Endothelial cell of umbilical vein (primary cell): Measurements from ENCODE around the gene MEI1. TPM values are rescaled to one million over a fixed set of nuclear protein-coding genes. Genes with fewer than 3 reads are reported as not detected.

Experiments
- BruUV-seq: library from RNA; stranded (reverse); fragments of 400-500 nt; replicated peaks from 2 replicates; lab custom pipeline; 2021; lab: Mats Ljungman, UMichigan
- CTCF ChIA-PET: fragments of 300-600, 350-600 bp; sonication (Branson Sonifier 250); formaldehyde crosslinking; loops from one replicate; lab custom pipeline; 2021; ENCODE audit warnings: antibody characterized with exemption, inconsistent platforms; lab: Charles Lee
- POLR2A ChIA-PET: fragments of 300-600, 350-600 bp; sonication (Branson Sonifier 250); formaldehyde crosslinking; loops from one replicate; lab custom pipeline; 2021; ENCODE audit warnings: antibody characterized with exemption, inconsistent platforms; lab: Charles Lee
- DNase-seq: peaks from one replicate; pipeline ENCODE4 v3.0.0-alpha.2; 2011; ENCODE audit warnings: low read depth, low spot score
- FAIRE-seq: peaks from 2 replicates; lab custom pipeline; 2011; peaks lifted over from hg19 to GRCh38; lab: Jason Lieb, UNC
- H2AFZ ChIP-seq: 2 replicates; pipeline ENCODE4 v1.6.0; 2012; ENCODE audit warnings: low read depth, low read length, control low read depth, inconsistent platforms
- H3K27ac ChIP-seq: 2 replicates; pipeline ENCODE4 v1.5.1; 2011; ENCODE audit warnings: low read depth, mild to moderate bottlenecking, control low read depth, low read length, moderate library complexity; ENCODE audit not compliant: insufficient read depth
- H3K27me3 ChIP-seq, 2 experiments: 2 replicates each; pipeline versions ENCODE4 v1.6.0 to v1.6.1; 2011; ENCODE audit warnings: low read length in 2 of 2, mixed read lengths in 1 of 2; ENCODE audit not compliant: control insufficient read depth in 2 of 2, insufficient read depth in 2 of 2
- H3K36me3 ChIP-seq, 2 experiments: 2 replicates in 1 of 2; 3 replicates in 1 of 2; pipeline ENCODE4 v1.5.1; 2011; ENCODE audit warnings: low read length in 2 of 2, mild to moderate bottlenecking in 1 of 2, moderate library complexity in 1 of 2; ENCODE audit not compliant: control insufficient read depth in 2 of 2, insufficient read depth in 2 of 2; ENCODE audit errors: extremely low read depth in 1 of 2
- H3K4me1 ChIP-seq: 3 replicates; pipeline ENCODE4 v1.5.1; 2011; ENCODE audit warnings: mild to moderate bottlenecking, low read length; ENCODE audit not compliant: control insufficient read depth, insufficient read depth; ENCODE audit errors: extremely low read depth
- H3K4me2 ChIP-seq: 2 replicates; pipeline ENCODE4 v1.6.1; 2011; ENCODE audit warnings: low read length, control low read depth, mixed read lengths; ENCODE audit not compliant: insufficient read depth
- H3K4me3 ChIP-seq, 3 experiments: fragments of 200-600 bp in 1 of 3; sonication (generic), shearing (Covaris generic) in 1 of 3; replicated peaks in 1 of 3; 2 replicates each; pipeline ENCODE4 v1.5.1; 2011 to 2016; ENCODE audit warnings: control low read depth in 3 of 3, low read length in 3 of 3, mild to moderate bottlenecking in 2 of 3, inconsistent platforms in 1 of 3, low read depth in 1 of 3, moderate library complexity in 1 of 3; ENCODE audit not compliant: insufficient read depth in 1 of 3
- H3K79me2 ChIP-seq: 2 replicates; pipeline ENCODE4 v1.6.0; 2012; ENCODE audit warnings: low read length, inconsistent platforms; ENCODE audit not compliant: control insufficient read depth, insufficient read depth
- H3K9ac ChIP-seq: replicated peaks from 2 replicates; pipeline ENCODE3; 2011; ENCODE audit warnings: low read length, control low read depth; ENCODE audit not compliant: insufficient read depth; ENCODE audit errors: extremely low read depth
- H3K9me1 ChIP-seq: replicated peaks from 3 replicates; pipeline ENCODE4 v1.6.0; 2011; ENCODE audit warnings: mild to moderate bottlenecking, low read length; ENCODE audit not compliant: control insufficient read depth, insufficient read depth; ENCODE audit errors: extremely low read depth
- H3K9me3 ChIP-seq: replicated peaks from 2 replicates; pipeline ENCODE4 v1.5.1; 2012; ENCODE audit warnings: low read length, inconsistent platforms; ENCODE audit not compliant: control insufficient read depth, insufficient read depth
- H4K20me1 ChIP-seq: replicated peaks from 2 replicates; pipeline ENCODE3; 2011; ENCODE audit warnings: mild to moderate bottlenecking, low read length; ENCODE audit not compliant: control insufficient read depth, insufficient read depth; ENCODE audit errors: extremely low read depth
- EZH2 ChIP-seq: IDR thresholded peaks from 2 replicates; pipeline ENCODE4 v1.6.1; 2012; ENCODE audit warnings: borderline replicate concordance, low read depth, mild to moderate bottlenecking, moderate library complexity, low read length, inconsistent platforms; ENCODE audit not compliant: severe bottlenecking
- FOS ChIP-seq: IDR thresholded peaks from 2 replicates; pipeline ENCODE4 v1.6.1; 2011; ENCODE audit warnings: mild to moderate bottlenecking, low read length, moderate library complexity, borderline replicate concordance; ENCODE audit not compliant: insufficient read depth
- GATA2 ChIP-seq: IDR thresholded peaks from 2 replicates; pipeline ENCODE4 v1.7.0; 2011; ENCODE audit warnings: low read depth, mild to moderate bottlenecking, moderate library complexity, mixed read lengths, low read length; ENCODE audit not compliant: insufficient read length, insufficient read depth
- JUN ChIP-seq: IDR thresholded peaks from 2 replicates; pipeline ENCODE4 v1.6.1; 2011; ENCODE audit warnings: borderline replicate concordance, low read depth; ENCODE audit not compliant: insufficient read length, insufficient read depth
- MYC ChIP-seq: IDR thresholded peaks from one replicate; pipeline ENCODE4 v1.6.1; 2011; ENCODE audit warnings: mild to moderate bottlenecking, low read depth, low read length
- POLR2A ChIP-seq: IDR thresholded peaks from 2 replicates; pipeline ENCODE4 v1.6.1; 2012; ENCODE audit warnings: low read depth, mild to moderate bottlenecking, control low read depth, low read length
- POLR2AphosphoS5 ChIP-seq: IDR thresholded peaks from 2 replicates; pipeline ENCODE4 v1.6.1; 2012; ENCODE audit warnings: low read depth, mild to moderate bottlenecking, control low read depth, low read length, moderate library complexity; ENCODE audit not compliant: insufficient read depth
- dilution Hi-C: fragments of 300-500 bp; cut with MboI; formaldehyde crosslinking; loops from one replicate; pipeline ENCODE4 v1.15.0; 2019; ENCODE audit warnings: low sequenced_read_pairs; ENCODE audit not compliant: extremely low pct_ligation_motif_present
- intact Hi-C: fragments of 100-400 bp; cut with micrococcal nuclease; formaldehyde crosslinking; loops from one replicate; pipeline ENCODE4 v1.10.0; 2022
- polyA plus RNA-seq, 4 experiments: library from polyadenylated mRNA; depleted of rRNA in 3 of 4; stranded (reverse) in 3 of 4; unstranded in 1 of 4; fragments of >200 nt; gene quantifications; 2 replicates each; pipeline versions ENCODE4 v1.2.1 to v1.2.3, GENCODE V29; 2011 to 2012; ENCODE audit warnings: missing spikeins in 1 of 4
- total RNA-seq: library from RNA; stranded (reverse); gene quantifications from 2 replicates; pipeline ENCODE4 v1.2.3, GENCODE V29; 2021
- TF ChIP-seq, protein P1 (sequence below): IDR thresholded peaks from 2 replicates; pipeline ENCODE4 v1.6.1; 2011; ENCODE audit not compliant: insufficient read depth, insufficient read length
- TF ChIP-seq, protein P2 (sequence below), 2 donors: IDR thresholded peaks; 1 replicate in 1 of 2; 2 replicates in 1 of 2; pipeline ENCODE4 v1.5.1; 2011; ENCODE audit warnings: low read length in 2 of 2, mild to moderate bottlenecking in 2 of 2, moderate library complexity in 2 of 2, control low read depth in 1 of 2, inconsistent platforms in 1 of 2, low read depth in 1 of 2; ENCODE audit not compliant: insufficient read depth in 1 of 2; ENCODE audit errors: extremely low read depth in 1 of 2

Gene MEI1
- total and polyA plus RNA-seq, 2 donors (not counting 3 experiments of a cell fraction or from before 2014, with no cell fraction given), result 1.5 to 1.9 TPM

DNA sequence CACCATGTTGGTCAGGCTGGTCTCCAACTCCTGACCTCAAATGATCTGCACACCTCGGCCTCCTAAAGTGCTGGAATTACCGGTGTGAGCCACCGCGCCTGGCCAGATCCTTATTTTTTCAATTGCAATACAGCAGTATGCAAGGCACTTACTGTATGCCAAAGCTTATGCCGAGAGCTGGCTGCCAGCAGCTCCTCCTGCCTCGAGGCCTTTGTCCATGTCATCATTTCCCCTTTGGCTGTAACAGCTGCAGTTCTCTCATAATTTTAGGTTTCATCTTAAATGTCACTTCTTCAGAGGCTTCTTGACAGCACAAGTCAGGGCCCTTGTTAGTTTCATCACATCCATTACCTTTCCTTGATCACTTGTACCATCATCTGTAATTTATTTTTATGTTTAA is 132.1 kb downstream of the MEI1 start:
- no TSS peak for BruUV-seq
- DNase-seq, result peak; percentile 18
- H3K4me2 ChIP-seq, result no peak overlapping the region
- no peak overlapping the region for H2AFZ ChIP-seq
- H4K20me1 ChIP-seq, result no peaks in the 10 kb centered on the region
- no peak for TF ChIP-seq POLR2A
- H3K9ac ChIP-seq, result no peak overlapping the region
- POLR2A ChIA-PET, result interaction anchor here (1.3 kb wide), 1 partner anchor 31 kb away, joined by 3 read pairs; the partner anchor contains the start of gene CCDC134
- no peaks in the 10 kb centered on the region for H3K9me3 ChIP-seq
- no peaks in the 10 kb centered on the region for H3K27me3 ChIP-seq
- H3K27ac ChIP-seq, result peak overlapping the region; percentile 73
- H3K4me3 ChIP-seq, result no peak overlapping the region
- CTCF ChIA-PET, result interaction anchor here (1.0 to 2.4 kb wide), 5 partner anchors 9 to 134 kb away, joined by 3 to 16 read pairs (median 6); partner anchors contain the start of gene CENPM
- dilution Hi-C loops (no loop called here), intact Hi-C loops (no loop called here)
- H3K79me2 ChIP-seq, result peaks cover 30% of the 10 kb centered on the region
- no peaks in the 10 kb centered on the region for H3K9me1 ChIP-seq
- peaks cover 0 to 5% of the 10 kb centered on the region in 2 experiments for H3K36me3 ChIP-seq
- peaks cover 16% of the 10 kb centered on the region for H3K4me1 ChIP-seq
- FAIRE-seq, result no peak

DNA sequence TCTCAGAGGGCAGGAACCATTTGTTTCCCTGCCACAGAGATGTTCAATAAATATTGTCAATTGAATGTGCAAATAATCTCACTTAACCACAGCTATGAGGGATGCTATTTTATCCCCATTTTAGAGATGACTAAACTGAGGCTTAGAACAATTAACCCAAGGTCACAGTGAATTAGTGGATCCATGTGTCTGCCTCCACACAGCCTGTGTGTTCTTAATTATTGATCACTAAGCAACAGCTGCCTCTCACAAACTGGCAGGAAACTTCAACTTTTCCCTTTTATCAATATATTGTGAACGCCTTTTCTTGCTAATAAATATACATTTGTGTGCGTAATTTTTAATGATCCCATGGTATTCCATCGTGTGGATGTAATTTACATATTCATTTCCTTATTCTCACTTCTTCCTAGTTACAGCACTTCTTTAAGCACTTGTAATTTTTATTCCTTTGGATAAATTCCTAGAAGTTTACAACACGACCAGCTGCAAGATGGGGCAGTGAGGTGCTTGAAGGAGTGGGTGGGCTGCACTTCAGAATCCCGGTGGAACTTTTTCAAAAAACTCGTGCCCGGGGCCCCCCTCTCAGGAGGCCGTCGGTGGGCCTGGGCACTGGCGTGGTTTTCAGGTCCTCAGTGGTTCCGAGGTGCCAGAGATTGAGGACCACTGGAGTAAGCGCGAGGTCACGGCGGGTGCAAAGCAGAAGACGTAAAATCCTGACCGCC is 132.7 kb downstream of the MEI1 start:
- TF ChIP-seq FOS, result no peak
- no peak for TF ChIP-seq POLR2A
- TF ChIP-seq JUN, result no peak
- no peak for TF ChIP-seq EZH2
- TF ChIP-seq, protein P1, sequence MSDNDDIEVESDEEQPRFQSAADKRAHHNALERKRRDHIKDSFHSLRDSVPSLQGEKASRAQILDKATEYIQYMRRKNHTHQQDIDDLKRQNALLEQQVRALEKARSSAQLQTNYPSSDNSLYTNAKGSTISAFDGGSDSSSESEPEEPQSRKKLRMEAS, result no peak
- TF ChIP-seq POLR2AphosphoS5, result no peak
- TF ChIP-seq GATA2, result no peak
- TF ChIP-seq, protein P2, sequence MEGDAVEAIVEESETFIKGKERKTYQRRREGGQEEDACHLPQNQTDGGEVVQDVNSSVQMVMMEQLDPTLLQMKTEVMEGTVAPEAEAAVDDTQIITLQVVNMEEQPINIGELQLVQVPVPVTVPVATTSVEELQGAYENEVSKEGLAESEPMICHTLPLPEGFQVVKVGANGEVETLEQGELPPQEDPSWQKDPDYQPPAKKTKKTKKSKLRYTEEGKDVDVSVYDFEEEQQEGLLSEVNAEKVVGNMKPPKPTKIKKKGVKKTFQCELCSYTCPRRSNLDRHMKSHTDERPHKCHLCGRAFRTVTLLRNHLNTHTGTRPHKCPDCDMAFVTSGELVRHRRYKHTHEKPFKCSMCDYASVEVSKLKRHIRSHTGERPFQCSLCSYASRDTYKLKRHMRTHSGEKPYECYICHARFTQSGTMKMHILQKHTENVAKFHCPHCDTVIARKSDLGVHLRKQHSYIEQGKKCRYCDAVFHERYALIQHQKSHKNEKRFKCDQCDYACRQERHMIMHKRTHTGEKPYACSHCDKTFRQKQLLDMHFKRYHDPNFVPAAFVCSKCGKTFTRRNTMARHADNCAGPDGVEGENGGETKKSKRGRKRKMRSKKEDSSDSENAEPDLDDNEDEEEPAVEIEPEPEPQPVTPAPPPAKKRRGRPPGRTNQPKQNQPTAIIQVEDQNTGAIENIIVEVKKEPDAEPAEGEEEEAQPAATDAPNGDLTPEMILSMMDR (IDR thresholded peaks at IDR 0.05; ENCODE audit: extremely low read depth in 1 of 2, insufficient read depth in 1 of 2, low read depth in 1 of 2, low read length in 2 of 2), result no peak
- TF ChIP-seq MYC, result no peak
- Histone ChIP-seq H4K20me1 (no peaks in the 10 kb centered on the region), H3K27ac (peak overlapping the region; percentile 73), H3K4me2 (peak overlapping the region; percentile 40), H3K36me3 (peaks cover 2 to 8% of the 10 kb centered on the region in 2 experiments), H3K4me3 (peak overlapping the region in 2 of 3 experiments; percentile 24 to 43), H3K9ac (peak overlapping the region; percentile 60), H3K9me1 (no peaks in the 10 kb centered on the region), H3K79me2 (peaks cover 36% of the 10 kb centered on the region), H2AFZ (peak overlapping the region; percentile 16), H3K9me3 (no peaks in the 10 kb centered on the region), H3K4me1 (peaks cover 16% of the 10 kb centered on the region), H3K27me3 (no peaks in the 10 kb centered on the region)
- dilution Hi-C loops (no loop called here), intact Hi-C loops (loop anchor here (2.0 kb wide), 3 partner anchors 31 to 135 kb away; partner anchors contain the start of genes CCDC134 and CENPM)
- BruUV-seq, result TSS peak; percentile 91
- DNase-seq (no peak), FAIRE-seq (peak; percentile 79)
- POLR2A ChIA-PET, result interaction anchor here (1.2 to 1.3 kb wide), 2 partner anchors 14 to 31 kb away, joined by 3 read pairs; partner anchors contain the start of gene CCDC134
- CTCF ChIA-PET, result interaction anchor here (1.0 to 2.4 kb wide), 13 partner anchors 10 to 144 kb away, joined by 3 to 16 read pairs (median 5); partner anchors contain the start of genes CCDC134 and CENPM
